Panc1 (cell line): ENCODE measurements around the gene STK4.

ENCODE experiments used
- REST ChIP-seq, 2 experiments: IDR thresholded peaks; 2 replicates each; pipeline ENCODE4 v1.6.1; 2011 to 2012; ENCODE audit warnings: low read depth in 2 of 2, control low read depth in 1 of 2, low read length in 1 of 2, mild to moderate bottlenecking in 1 of 2, moderate library complexity in 1 of 2; ENCODE audit not compliant: insufficient read depth in 1 of 2
- TCF7L2 ChIP-seq: IDR thresholded peaks from 2 replicates; pipeline ENCODE4 v1.6.1; 2011; ENCODE audit warnings: mild to moderate bottlenecking, low read depth, low read length, inconsistent platforms
- TF ChIP-seq, protein P1 (sequence below): fragments of 450-650 bp; IDR thresholded peaks from 2 replicates; pipeline ENCODE4 v1.5.1; 2017; ENCODE audit warnings: mild to moderate bottlenecking

GRCh38 chr20:44950368-44950767, 15.9 kb upstream of the STK4 start:
- TF ChIP-seq, protein P1, sequence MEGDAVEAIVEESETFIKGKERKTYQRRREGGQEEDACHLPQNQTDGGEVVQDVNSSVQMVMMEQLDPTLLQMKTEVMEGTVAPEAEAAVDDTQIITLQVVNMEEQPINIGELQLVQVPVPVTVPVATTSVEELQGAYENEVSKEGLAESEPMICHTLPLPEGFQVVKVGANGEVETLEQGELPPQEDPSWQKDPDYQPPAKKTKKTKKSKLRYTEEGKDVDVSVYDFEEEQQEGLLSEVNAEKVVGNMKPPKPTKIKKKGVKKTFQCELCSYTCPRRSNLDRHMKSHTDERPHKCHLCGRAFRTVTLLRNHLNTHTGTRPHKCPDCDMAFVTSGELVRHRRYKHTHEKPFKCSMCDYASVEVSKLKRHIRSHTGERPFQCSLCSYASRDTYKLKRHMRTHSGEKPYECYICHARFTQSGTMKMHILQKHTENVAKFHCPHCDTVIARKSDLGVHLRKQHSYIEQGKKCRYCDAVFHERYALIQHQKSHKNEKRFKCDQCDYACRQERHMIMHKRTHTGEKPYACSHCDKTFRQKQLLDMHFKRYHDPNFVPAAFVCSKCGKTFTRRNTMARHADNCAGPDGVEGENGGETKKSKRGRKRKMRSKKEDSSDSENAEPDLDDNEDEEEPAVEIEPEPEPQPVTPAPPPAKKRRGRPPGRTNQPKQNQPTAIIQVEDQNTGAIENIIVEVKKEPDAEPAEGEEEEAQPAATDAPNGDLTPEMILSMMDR = no peak
- no peak for TF ChIP-seq TCF7L2
- no peak for TF ChIP-seq REST (IDR thresholded peaks at IDR 0.05; ENCODE audit: insufficient read depth in 1 of 2, low read depth in 2 of 2, low read length in 1 of 2)
